Prostate gland (tissue), 2 donors: ENCODE data around the gene TAF4.

Experiments
- POLR2A ChIP-seq: fragments of 450-650 bp; IDR thresholded peaks from one replicate; pipeline ENCODE4 v1.6.1; 2016; ENCODE audit warnings: antibody characterized with exemption, mild to moderate bottlenecking
- POLR2AphosphoS5 ChIP-seq: sonication (generic); formaldehyde crosslinking; IDR thresholded peaks from one replicate; pipeline ENCODE4 v1.6.1; 2017; ENCODE audit warnings: antibody characterized with exemption
- TF ChIP-seq, protein P1 (sequence below), 4 experiments: fragments of 200-600 bp in 2 of 4; fragments of 450-650 bp in 2 of 4; sonication (generic) in 2 of 4; IDR thresholded peaks; 1 replicate in 3 of 4; 2 replicates in 1 of 4; pipeline ENCODE4 v1.5.1; 2016 to 2019; ENCODE audit warnings: antibody characterized with exemption in 4 of 4, mild to moderate bottlenecking in 2 of 4, moderate library complexity in 2 of 4

DNA sequence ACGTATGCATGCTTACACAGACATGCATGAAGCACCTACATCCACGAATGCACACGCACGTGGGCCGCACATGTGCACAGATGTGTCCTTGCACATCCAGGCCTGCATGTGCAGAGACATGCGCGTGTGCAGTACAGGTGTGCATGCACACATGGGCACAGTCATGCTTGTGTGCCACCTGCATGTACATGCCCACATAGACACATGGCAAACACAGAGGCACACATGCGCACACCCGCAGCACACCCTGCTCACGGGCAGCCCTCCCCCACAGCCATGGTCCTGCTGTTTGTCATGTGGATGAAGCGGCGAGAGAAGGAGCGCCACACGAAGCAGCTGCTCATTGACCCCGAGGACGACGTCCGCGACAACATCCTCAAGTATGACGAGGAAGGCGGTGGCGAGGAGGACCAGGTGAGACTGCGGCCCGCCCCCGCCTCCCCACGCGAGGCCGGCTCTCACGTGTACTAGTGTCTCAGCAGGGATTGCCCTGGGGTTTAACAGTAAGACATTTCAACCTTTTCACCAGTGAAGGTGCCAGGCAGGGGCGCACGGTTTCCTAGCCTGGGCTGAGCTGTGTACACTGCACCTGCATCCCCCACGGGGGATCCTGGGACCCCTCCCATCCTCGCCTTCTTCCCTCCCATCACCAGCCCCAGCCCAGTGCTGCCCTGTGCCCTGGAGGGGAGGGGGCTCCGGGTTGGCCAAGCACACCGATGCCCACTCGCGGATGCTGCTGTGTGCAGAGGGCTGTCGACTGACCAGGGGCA, 132.8 kb downstream of the TAF4 start:
- TF ChIP-seq, protein P1, sequence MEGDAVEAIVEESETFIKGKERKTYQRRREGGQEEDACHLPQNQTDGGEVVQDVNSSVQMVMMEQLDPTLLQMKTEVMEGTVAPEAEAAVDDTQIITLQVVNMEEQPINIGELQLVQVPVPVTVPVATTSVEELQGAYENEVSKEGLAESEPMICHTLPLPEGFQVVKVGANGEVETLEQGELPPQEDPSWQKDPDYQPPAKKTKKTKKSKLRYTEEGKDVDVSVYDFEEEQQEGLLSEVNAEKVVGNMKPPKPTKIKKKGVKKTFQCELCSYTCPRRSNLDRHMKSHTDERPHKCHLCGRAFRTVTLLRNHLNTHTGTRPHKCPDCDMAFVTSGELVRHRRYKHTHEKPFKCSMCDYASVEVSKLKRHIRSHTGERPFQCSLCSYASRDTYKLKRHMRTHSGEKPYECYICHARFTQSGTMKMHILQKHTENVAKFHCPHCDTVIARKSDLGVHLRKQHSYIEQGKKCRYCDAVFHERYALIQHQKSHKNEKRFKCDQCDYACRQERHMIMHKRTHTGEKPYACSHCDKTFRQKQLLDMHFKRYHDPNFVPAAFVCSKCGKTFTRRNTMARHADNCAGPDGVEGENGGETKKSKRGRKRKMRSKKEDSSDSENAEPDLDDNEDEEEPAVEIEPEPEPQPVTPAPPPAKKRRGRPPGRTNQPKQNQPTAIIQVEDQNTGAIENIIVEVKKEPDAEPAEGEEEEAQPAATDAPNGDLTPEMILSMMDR (IDR thresholded peaks at IDR 0.05) = no peak
- TF ChIP-seq POLR2AphosphoS5 (no peak), POLR2A (no peak)
